SH-SY5Y (cell line): Measurements from ENCODE around the gene SLC41A2.

Source experiments
- GATA2 ChIP-seq: IDR thresholded peaks from 2 replicates; pipeline ENCODE4 v1.6.1; 2011; ENCODE audit warnings: mild to moderate bottlenecking, low read depth, low read length
- GATA3 ChIP-seq: IDR thresholded peaks from 2 replicates; pipeline ENCODE4 v1.6.1; 2011; ENCODE audit warnings: low read depth, mild to moderate bottlenecking, low read length, moderate library complexity

DNA sequence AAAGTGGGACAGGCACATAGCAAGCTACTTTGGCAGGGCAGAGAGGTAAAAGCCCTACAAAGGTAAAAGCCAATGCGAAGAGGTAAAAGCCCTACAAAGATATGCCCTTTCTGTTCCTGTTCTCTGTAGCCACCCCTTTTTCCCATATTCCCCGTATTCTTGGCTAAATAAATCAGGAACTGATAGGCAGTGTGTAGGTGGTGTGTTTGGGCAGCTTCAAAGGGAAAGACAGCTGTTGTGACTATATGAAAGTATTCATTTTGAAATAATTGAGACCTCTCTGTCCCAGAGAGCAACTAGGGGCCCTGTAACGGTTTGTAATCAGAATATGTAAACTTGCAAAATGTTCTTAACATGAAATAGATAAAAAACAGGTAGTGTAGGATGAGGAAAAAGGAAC lies 11.3 kb upstream of the SLC41A2 start:
- TF ChIP-seq GATA2 = no peak
- TF ChIP-seq GATA3 = no peak
